HPDE6-E6E7 (cell line): ENCODE measurements around the gene SPTY2D1.
"Not testable (repeated sequence)": the region's sequence is repeated elsewhere in the genome, so short reads cannot be mapped to it uniquely, and the experiment has no call there.

Source experiments
- DNase-seq: peaks from one replicate; pipeline ENCODE4 v3.0.0; 2011; ENCODE audit warnings: missing footprints; ENCODE audit errors: extremely low spot score

SPTY2D1 gene, protein sequence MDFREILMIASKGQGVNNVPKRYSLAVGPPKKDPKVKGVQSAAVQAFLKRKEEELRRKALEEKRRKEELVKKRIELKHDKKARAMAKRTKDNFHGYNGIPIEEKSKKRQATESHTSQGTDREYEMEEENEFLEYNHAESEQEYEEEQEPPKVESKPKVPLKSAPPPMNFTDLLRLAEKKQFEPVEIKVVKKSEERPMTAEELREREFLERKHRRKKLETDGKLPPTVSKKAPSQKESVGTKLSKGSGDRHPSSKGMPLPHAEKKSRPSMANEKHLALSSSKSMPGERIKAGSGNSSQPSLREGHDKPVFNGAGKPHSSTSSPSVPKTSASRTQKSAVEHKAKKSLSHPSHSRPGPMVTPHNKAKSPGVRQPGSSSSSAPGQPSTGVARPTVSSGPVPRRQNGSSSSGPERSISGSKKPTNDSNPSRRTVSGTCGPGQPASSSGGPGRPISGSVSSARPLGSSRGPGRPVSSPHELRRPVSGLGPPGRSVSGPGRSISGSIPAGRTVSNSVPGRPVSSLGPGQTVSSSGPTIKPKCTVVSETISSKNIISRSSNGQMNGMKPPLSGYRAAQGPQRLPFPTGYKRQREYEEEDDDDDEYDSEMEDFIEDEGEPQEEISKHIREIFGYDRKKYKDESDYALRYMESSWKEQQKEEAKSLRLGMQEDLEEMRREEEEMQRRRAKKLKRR

DNA sequence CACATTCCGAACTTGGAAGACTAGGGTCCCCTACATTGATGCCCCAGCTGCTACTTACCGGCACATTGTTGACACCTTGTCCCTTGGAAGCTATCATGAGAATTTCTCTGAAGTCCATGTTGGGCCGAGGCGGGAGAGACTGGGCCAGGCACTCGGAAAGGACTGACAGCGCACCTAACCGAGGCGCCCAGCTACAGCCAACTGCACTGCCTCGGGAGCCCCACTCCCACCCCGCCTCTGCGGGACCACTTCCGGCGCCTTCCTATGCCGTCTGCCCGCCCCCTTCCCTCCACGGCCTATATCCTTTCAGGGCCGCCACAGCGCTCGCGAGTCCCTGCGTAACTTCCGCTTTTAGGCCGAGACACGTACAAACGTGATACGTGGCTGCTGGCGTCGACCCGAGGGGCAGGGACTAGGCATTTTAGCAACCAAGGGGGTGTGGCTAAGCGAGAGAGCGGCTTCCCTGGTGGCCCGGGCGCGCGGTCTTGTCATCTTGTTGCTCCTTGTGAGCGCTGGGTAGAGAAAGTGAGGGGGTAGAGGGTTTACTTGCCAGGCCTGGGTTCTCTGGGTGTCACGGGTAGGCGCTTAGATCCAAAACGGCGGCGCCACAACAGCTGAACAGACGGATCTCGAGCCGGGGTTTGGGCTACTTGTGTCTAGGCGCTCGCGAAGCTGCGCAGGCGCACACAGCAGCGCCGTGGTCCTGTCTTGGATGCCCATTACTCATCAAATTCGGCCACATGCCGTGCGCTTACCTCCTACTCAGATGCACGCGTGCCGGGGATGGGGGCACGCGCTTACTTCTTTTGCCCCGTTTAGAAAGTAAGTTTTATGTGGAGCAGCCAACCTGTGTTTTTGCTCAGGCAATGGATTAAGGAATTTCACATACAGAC, at the start of gene SPTY2D1:
SPTY2D1 (minus strand) TSS at position 203 of the 893 bp plus-strand sequence; CDS start at position 118, 85 bp downstream.
- DNase-seq = peak; percentile 95

DNA sequence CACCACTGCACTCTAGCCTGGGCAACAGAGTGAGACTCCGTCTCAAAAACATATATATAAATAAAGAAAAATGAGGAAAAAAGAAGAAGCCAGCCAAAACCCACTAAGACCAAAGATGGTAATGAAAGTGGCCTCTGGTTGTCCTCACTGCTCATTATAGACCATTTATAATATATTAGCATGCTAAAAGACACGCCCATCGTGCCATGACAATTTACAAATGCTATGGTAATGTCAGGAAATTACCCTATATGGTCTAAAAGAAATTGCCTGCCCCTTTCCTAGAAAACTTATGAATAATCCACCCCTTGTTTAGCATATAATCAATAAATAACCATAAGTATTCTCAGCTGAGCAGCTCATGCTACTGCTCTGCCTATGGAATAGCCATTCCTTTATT, 48.3 kb upstream of the SPTY2D1 start:
- no peak for DNase-seq

DNA sequence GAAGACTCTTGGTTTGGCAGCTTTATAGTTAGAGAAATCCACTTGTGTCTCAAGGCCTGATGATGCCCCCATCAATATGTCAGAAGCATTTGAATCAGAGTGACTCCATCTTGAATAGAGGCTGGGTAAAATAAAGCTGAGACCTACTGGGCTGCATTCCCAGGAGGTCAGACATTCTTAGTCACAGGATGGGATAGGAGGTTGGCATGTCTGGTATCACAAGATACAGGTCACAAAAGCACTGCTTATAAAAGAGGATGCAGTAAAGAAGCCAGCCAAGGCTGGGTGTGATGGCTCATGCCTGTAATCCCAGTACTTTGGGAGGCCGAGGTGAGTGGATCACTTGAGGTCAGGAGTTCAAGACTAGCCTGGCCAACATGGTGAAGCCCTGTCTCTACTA, 47.8 kb upstream of the SPTY2D1 start:
- not testable (repeated sequence) for DNase-seq

DNA sequence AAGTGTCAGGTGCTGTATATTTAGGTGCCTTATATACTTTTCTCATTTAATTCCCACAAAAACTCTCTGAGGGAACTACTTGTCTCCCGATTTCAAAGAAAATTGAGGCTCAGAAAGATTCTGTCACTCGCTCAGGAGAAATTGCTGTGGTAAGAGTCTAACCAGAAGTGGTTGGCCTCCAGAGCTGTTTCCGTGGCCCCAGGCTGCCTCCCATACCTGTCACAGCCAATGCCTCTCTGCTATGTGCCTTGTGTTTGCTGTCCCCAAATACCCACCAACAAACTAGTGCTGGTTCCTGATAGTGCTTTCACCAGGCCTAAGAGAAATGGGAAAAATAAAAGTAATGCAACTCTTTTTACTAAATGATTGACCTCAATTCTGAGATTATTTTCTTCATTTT, 43.4 kb upstream of the SPTY2D1 start:
- no peak for DNase-seq

DNA sequence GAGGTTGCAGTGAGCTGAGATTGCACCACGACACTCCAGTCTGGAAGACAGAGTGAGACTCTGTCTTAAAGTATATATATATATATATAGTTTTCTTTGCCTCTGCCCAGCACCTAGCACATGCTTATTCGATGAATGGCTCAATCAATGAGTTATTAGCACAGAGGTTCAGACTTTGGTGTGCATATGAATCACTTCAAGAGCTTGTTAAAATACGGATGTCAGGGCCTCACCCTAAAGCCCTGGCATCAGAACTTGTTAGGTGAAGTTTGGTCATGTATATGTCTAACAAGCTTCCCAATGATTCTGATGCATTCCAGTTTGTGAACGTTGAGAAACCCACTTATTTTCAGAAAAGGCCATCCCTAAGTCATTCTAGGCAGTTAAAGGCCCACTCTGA, 42.7 kb upstream of the SPTY2D1 start:
- no peak for DNase-seq

DNA sequence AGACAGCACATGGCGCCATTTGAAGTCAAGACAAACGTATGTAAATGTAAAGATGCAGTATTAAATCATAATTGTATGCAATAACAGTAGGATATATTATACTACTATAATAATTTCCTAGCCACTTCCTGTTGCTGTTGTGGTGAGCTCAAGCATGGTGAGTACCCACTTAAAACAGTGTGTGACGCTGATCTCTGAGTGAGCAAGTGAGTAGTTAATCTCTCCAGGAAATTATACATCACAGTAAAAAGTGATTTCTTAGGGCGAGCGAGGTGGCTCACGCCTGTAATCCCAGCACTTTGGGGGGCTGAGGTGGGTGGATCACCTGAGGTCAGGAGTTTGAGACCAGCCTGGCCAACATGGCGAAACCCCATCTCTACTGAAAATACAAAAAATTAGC, 38.1 kb upstream of the SPTY2D1 start:
- DNase-seq = not testable (repeated sequence)

DNA sequence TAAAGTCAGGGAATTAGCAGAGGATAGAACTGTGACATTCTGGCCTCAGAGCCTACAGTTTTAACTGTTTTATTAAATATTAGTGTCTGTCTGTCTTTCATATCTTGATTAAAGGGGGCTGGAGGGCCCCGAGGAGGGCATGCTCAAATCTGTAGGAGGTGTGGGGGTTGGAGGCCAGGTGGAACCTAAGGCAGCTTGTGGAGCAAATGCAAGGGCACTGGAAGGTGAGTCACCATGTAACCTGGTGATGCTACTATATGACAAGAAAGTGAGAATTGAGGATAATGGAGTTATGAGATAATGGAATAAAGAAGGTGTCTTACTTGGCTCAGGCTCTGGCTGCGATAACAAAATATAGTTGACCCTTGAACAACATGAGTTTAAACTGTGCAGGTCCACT, 37.1 kb upstream of the SPTY2D1 start:
- no peak for DNase-seq

DNA sequence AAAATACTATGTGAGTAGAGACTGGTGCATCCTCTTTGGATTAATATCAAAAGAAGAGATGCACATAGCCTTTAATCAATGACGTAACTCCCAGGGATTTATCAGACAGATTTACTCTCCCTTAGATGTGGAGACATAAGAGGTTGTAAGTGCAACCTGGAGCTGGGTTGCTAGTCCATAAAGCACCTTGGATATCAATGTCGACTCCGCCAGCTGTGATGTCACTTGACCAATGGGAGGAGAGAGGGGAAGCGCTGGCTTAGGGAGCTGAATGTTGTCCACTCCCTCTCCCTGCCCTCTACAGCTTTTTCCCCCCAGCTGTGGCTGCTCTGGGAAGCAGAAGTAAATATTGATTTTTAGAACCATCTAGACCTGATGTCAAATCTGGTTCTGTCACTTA, 35.6 kb upstream of the SPTY2D1 start:
- DNase-seq = no peak

DNA sequence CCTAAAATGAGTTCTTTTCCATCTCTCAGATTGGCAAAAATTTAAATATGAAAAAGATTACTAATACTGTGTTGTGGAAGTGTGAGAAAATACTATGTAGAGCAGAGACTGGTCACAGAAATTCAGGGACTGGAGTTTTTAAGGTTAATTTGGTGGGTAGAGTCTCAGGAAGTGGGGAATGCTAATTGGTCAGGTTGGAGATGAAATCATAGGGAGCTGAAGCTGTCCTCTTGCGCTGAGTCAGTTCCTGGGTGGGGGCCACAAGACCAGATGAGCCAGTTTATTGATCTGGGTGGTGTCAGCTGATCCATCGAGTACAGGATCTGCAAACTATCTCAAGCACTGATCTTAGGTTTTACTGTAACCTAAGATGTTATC, 35.1 kb upstream of the SPTY2D1 start:
- no peak for DNase-seq

DNA sequence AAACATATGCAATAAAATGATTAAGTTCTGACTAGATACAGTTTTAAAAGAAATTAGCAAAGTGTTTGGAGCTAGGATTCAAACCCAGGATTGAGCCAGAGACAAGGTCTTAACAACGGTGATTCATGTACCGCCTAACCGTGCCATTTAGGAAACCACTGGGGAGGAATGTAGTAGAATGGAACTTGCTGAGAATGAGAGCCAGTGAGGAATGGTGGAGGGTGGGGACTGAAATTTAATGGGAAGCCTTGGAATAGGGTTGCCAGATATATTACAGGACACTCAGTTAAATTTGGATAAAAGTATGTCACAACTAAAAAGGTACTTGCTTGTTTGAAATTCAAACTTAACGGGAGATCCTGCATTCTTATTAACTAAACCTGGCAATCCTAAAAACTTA, 34.0 kb upstream of the SPTY2D1 start:
- DNase-seq = no peak

DNA sequence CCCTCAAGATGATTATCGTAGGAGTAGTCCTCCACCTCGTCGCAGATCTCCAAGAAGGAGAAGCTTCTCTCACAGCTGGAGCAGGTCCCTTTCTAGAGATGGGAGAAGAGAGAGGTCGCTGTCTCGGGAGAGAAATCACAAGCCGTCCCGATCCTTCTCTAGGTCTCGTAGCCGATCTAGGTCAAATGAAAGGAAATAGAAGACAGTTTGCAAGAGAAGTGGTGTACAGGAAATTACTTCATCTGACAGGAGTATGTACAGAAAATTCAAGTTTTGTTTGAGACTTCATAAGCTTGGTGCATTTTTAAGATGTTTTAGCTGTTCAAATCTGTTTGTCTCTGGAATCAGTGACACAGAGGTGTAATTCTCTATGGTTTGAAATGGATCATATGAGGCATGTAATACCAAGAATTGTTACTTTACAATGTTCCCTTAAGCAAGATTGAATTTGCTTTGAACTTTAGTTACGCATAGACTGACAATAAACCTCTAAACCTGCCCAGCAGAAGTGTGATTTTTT, 31.3 kb upstream of the SPTY2D1 start:
- not testable (repeated sequence) for DNase-seq

DNA sequence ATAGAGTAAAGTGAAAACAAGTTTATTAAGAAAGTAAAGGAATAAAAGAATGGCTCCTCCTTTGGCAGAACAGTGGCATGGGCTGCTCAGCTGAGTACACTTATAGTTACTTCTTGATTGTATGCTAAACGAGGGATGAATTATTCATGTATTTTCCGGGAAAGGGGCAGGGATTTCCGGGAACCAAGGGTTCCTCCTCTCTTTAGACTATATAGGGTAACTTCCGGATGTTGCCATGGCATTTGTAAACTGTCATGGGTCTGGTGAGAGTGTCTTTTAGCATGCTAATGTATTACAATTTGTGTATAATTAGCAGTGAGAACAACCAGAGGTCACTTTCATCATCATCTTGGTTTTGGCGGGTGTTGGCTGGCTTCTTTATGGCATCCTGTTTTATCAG, 23.5 kb upstream of the SPTY2D1 start:
- DNase-seq = no peak

DNA sequence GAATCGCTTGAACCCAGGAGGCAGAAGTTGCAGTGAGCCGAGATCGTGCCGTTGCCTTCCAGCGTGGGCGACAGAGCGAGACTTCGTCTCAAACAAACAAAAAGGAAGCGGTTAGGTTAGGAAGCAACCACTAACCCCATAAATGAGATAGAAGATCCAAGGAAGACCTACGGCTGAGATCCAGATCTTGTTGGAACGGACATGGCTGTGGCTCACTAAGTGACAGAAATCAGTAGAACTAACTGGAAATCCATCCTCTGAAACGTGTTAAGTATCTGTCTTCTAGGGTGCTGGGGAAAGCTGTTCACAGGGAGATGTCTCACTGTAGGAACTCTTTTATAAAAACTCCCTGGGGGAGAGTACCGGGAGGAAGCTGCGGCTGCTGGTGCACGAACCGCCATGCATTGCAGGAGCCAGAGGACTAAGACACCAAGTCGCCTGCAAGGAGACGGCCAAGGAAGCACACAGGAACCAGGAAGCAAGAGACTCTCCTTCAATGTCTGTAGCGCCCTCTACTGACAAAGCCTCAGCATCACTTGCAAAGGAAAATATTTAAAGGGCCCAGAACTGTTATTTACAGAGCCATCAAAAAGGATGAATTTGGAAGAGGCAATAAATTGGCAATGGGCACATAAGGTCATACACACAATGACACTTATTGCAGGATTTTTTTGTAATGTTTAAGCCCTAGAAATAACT, 16.9 kb upstream of the SPTY2D1 start:
- DNase-seq = no peak

DNA sequence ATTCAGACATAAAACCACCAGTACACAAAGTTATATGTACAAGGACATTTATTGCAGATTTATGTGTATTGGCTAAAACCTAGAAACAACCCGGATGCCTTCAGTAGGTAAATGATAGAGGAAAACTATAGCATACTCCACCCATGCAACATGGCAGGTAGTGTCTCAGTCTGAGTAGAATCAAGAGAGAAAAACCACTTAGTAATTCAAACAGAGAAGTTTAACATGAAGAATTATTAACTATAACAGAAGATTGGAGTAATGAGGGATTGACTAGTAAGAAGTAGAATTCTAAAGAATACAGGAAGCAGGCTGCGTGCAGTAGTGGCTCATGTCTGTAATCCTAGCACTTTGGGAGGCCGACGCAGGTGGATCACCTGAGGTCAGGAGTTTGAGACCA, 16.2 kb upstream of the SPTY2D1 start:
- no peak for DNase-seq

DNA sequence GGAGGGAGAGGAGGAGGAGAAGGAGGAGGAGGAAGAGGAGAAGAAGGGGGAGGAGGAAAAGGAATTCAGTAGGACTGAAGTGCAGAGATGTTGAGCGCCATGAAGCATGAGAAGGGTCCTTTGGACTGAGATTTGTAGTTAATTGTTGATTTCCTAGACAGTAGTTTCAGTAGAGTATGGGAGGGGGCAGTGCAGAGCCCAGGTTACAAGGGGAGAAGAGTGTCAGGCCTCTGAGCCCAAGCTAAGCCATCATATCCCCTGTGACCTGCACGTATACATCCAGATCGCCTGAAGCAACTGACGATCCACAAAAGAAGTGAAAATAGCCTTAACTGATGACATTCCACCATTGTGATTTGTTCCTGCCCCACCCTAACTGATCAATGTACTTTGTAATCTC, 8.9 kb upstream of the SPTY2D1 start:
- not testable (repeated sequence) for DNase-seq

DNA sequence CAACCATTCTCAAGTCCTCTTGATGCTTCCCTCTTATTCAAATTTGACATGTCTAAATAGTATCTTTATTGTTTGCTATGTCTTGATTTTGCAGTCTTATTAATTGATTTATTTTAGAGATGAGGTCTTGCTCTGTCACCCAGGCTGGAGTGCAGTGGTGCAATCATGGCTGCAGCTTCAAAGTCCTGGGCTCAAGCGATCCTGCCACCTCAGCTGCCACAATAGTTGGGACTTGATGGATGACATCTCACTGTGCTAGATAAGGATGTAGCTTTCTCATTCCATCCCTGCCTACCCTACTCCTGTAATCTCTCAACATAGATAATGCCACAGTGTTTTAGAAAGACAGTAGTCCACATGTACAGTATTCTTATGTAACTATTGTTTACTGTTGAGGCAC, 7.5 kb upstream of the SPTY2D1 start:
- DNase-seq = no peak

DNA sequence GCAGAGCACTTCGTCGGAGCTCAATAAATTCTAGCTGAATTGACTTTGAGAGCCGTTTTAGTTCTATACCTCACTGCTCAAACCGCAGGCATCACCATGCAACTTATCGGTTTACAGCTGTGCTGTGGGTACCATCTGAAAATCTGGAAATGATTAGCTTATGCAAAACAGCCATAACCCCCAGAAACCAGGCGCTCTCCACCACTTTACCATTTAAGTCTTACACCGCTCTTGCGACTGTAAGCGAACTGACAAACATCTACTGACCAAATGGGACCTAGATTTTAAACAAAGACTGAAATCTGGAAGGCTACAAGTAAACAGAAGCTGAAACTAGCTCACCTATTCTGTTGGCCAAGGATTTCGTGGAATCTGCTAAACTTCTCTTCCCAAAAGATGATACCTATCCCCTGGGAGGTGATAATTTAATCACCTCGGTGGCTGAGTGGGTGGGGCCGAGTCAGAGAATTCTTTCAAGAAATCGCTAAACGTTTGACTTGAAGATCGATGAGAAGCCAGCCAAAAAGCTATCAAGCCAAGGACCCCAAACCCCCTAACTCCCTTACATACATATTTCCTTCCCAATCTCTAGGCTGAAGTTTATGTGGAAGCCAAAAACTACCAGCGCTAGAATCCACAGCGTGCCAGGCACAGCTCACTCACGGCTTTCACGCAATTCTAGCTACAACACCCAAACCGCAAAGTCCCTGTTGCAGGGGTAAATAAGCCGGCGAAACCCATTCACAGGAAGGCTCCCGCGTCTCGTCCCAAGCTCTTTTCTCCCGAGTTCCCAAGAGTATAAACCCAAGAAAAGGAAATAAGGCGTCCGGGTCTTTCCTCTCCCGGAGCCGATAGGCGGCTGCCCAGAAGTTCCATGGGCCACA, 644 bp downstream of the SPTY2D1 start:
- no peak for DNase-seq

DNA sequence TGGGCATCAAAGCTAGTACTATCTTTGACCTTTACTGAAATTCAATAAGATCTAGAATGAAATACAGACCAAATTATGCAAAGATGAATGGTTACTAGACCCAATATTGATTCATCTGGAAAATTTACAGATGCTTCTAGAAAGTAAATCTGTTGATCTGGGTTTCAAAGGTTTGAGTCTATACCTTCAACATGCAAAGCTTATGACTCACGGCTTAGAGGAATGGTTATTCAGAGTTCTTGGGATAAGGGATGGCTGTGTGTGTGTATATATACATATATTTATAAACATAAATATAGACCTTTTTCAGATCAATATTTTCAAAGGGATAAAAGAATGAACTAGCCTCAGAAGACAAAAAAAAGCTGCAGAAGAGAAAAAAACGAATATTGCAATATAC, 1.3 kb downstream of the SPTY2D1 start:
- no peak for DNase-seq

DNA sequence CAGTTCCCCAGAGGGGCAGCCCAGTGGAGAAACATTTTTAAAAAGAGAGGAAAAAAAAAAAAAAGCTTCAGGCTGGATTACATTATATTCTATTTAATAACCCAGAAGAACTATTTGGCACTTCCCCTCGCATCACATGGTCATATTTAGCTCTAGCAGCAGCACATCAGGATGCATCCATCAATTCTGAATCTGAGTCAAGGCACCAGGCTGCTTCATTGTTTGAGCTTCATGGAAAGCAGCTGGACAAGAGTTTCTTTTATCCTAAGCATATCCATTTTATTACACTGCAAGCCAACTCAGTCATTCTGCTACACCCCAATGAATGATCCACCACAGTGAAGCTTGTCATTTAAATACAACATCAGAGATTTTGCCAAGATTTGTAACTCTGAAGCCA, 10.0 kb downstream of the SPTY2D1 start:
- no peak for DNase-seq

DNA sequence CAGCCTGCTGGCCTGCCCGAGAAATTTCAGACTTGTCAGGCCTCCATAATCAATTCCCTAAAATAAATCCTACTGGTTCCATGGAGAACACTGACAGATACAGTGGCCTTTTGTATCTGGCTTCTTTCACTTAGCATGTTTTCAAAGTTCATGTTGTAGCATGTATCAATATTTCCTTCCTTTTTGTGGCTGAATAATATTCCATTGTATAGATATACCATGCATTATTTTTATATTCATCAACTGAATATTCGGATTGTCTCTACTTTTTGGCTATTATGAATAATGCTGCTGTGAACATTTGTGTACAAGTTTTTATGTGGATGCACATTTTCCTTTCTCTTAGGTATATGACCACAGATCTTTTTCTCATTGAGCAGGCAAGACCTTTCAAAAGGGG, 10.4 kb downstream of the SPTY2D1 start:
- DNase-seq = no peak
